ENCODE measurements around the gene USP24. TPM values are rescaled to one million over a fixed set of nuclear protein-coding genes. Genes with fewer than 3 reads are reported as not detected.
"Not testable (repeated sequence)": the region's sequence is repeated elsewhere in the genome, so short reads cannot be mapped to it uniquely, and the experiment has no call there.

USP24 gene
- total RNA-seq, 2 donors from 2014 or later, result 31.8 to 34.9 TPM

- no peak overlapping the region for H3K27ac ChIP-seq
- H3K36me3 ChIP-seq, result no peaks in the 10 kb centered on the region
- no peak overlapping the region for H3K9ac ChIP-seq (ENCODE audit: low read depth in 2 of 2, low read length in 2 of 2)
- no peak for DNase-seq
- intact Hi-C loops (cut with DNase I), result no loop called here
- TF ChIP-seq CTCF (IDR thresholded peaks at IDR 0.05), result no peak
- no peaks in the 10 kb centered on the region for H3K27me3 ChIP-seq
- H3K4me3 ChIP-seq, result no peak overlapping the region
- peaks cover 4% of the 10 kb centered on the region for H3K4me1 ChIP-seq
- H3K9me3 ChIP-seq, result no peaks in the 10 kb centered on the region
These were observed 10.2 kb downstream of the USP24 start for GRCh38 chr1:55204997-55205396.

- Histone ChIP-seq H3K4me1 (peaks cover 4% of the 10 kb centered on the region), H3K27me3 (no peaks in the 10 kb centered on the region), H3K4me3 (no peak overlapping the region), H3K36me3 (no peaks in the 10 kb centered on the region), H3K27ac (no peak overlapping the region), H3K9me3 (no peaks in the 10 kb centered on the region), H3K9ac (ENCODE audit: low read depth in 2 of 2, low read length in 2 of 2) (no peak overlapping the region)
- intact Hi-C loops (cut with DNase I), result no loop called here
- DNase-seq, result no peak
- no peak for TF ChIP-seq CTCF (IDR thresholded peaks at IDR 0.05)
These were observed 12.1 kb downstream of the USP24 start for GRCh38 chr1:55203064-55203463.

GRCh38 chr1:55200667-55201066 lies 14.5 kb downstream of the USP24 start:
- intact Hi-C loops (cut with DNase I), result no loop called here
- no peak for TF ChIP-seq CTCF (IDR thresholded peaks at IDR 0.05)
- Histone ChIP-seq H3K9ac (ENCODE audit: low read depth in 2 of 2, low read length in 2 of 2) (no peak overlapping the region), H3K27ac (no peak overlapping the region), H3K36me3 (no peaks in the 10 kb centered on the region), H3K9me3 (no peaks in the 10 kb centered on the region), H3K27me3 (no peaks in the 10 kb centered on the region), H3K4me3 (no peak overlapping the region), H3K4me1 (peaks cover 4% of the 10 kb centered on the region)
- DNase-seq, result no peak

GRCh38 chr1:55199735-55200134 lies 15.4 kb downstream of the USP24 start:
- intact Hi-C loops (cut with DNase I); H3K4me1 ChIP-seq; DNase-seq; H3K9me3 ChIP-seq; H3K27me3 ChIP-seq; H3K36me3 ChIP-seq; H3K4me3 ChIP-seq; H3K27ac ChIP-seq; H3K9ac ChIP-seq (ENCODE audit: low read depth in 2 of 2, low read length in 2 of 2): not testable (repeated sequence)

GRCh38 chr1:55198044-55198443 lies 17.1 kb downstream of the USP24 start:
- Histone ChIP-seq H3K36me3 (no peaks in the 10 kb centered on the region), H3K9ac (ENCODE audit: low read depth in 2 of 2, low read length in 2 of 2) (no peak overlapping the region), H3K27me3 (no peaks in the 10 kb centered on the region), H3K9me3 (no peaks in the 10 kb centered on the region), H3K4me3 (no peak overlapping the region), H3K27ac (no peak overlapping the region), H3K4me1 (no peaks in the 10 kb centered on the region)
- intact Hi-C loops (cut with DNase I), result no loop called here
- DNase-seq, result no peak
- TF ChIP-seq CTCF (IDR thresholded peaks at IDR 0.05), result no peak

GRCh38 chr1:55197099-55197498 lies 18.1 kb downstream of the USP24 start:
- DNase-seq, result no peak
- Histone ChIP-seq H3K4me3 (no peak overlapping the region), H3K27me3 (no peaks in the 10 kb centered on the region), H3K9ac (ENCODE audit: low read depth in 2 of 2, low read length in 2 of 2) (no peak overlapping the region), H3K9me3 (no peaks in the 10 kb centered on the region), H3K36me3 (no peaks in the 10 kb centered on the region), H3K27ac (no peak overlapping the region), H3K4me1 (no peaks in the 10 kb centered on the region)
- intact Hi-C loops (cut with DNase I), result no loop called here
- TF ChIP-seq CTCF (IDR thresholded peaks at IDR 0.05), result no peak

All from colonic mucosa (tissue), 4 donors.